ENCODE results near the gene RYR1.
"Not testable (repeated sequence)": the region's sequence is repeated elsewhere in the genome, so short reads cannot be mapped to it uniquely, and the experiment has no call there.

The RYR1 gene

GRCh38 chr19:38395381-38396114 lies 37.9 kb upstream of the RYR1 start:
- peak overlapping the region; percentile 39 for H3K4me3 ChIP-seq (ENCODE audit: low read length)
- DNase-seq (ENCODE audit: low read depth, low spot score) = no peak

- no peak overlapping the region for H3K4me3 ChIP-seq (ENCODE audit: low read length)
- no peak for DNase-seq (ENCODE audit: low read depth, low spot score)
Measured at GRCh38 chr19:38399081-38399480, 34.4 kb upstream of the RYR1 start.

GRCh38 chr19:38399537-38399936 lies 34.0 kb upstream of the RYR1 start:
- H3K4me3 ChIP-seq (ENCODE audit: low read length) = no peak overlapping the region
- no peak for DNase-seq (ENCODE audit: low read depth, low spot score)

GRCh38 chr19:38400361-38400760 lies 33.1 kb upstream of the RYR1 start:
- no peak overlapping the region for H3K4me3 ChIP-seq (ENCODE audit: low read length)
- no peak for DNase-seq (ENCODE audit: low read depth, low spot score)

- no peak for DNase-seq (ENCODE audit: low read depth, low spot score)
- no peak overlapping the region for H3K4me3 ChIP-seq (ENCODE audit: low read length)
Measured at GRCh38 chr19:38401148-38401547, 32.3 kb upstream of the RYR1 start.

- H3K4me3 ChIP-seq (ENCODE audit: low read length) = peak overlapping the region; percentile 54
- DNase-seq (ENCODE audit: low read depth, low spot score) = no peak
Measured at GRCh38 chr19:38402623-38402966, 30.9 kb upstream of the RYR1 start.

- peak within 1 kb of the TSS; percentile 70 for H3K4me3 ChIP-seq (ENCODE audit: low read length)
- DNase-seq (ENCODE audit: low read depth, low spot score) = peak; percentile 94
Measured at GRCh38 chr19:38402967-38403674, 30.4 kb upstream of the RYR1 start, which contains the start of gene FAM98C. Gene FAM98C, plus strand, starts transcription at chr19:38403093. Its CDS starts 61 bp downstream, at chr19:38403154.

GRCh38 chr19:38404858-38405257 lies 28.6 kb upstream of the RYR1 start:
- H3K4me3 ChIP-seq (ENCODE audit: low read length) = no peak overlapping the region
- no peak for DNase-seq (ENCODE audit: low read depth, low spot score)

- no peak for DNase-seq (ENCODE audit: low read depth, low spot score)
- H3K4me3 ChIP-seq (ENCODE audit: low read length) = no peak overlapping the region
Measured at GRCh38 chr19:38405276-38405675, 28.2 kb upstream of the RYR1 start.

- no peak overlapping the region for H3K4me3 ChIP-seq (ENCODE audit: low read length)
- DNase-seq (ENCODE audit: low read depth, low spot score) = no peak
Measured at GRCh38 chr19:38409631-38410133, 23.8 kb upstream of the RYR1 start.

- not testable (repeated sequence) for H3K4me3 ChIP-seq (ENCODE audit: low read length); DNase-seq (ENCODE audit: low read depth, low spot score)
Measured at GRCh38 chr19:38410407-38410806, 23.1 kb upstream of the RYR1 start.

GRCh38 chr19:38411041-38411712 lies 22.3 kb upstream of the RYR1 start:
- H3K4me3 ChIP-seq (ENCODE audit: low read length) = no peak overlapping the region
- DNase-seq (ENCODE audit: low read depth, low spot score) = no peak

- DNase-seq (ENCODE audit: low read depth, low spot score); H3K4me3 ChIP-seq (ENCODE audit: low read length): not testable (repeated sequence)
Measured at GRCh38 chr19:38411898-38412297, 21.6 kb upstream of the RYR1 start.

GRCh38 chr19:38412491-38412890 lies 21.0 kb upstream of the RYR1 start:
- DNase-seq (ENCODE audit: low read depth, low spot score) = no peak
- H3K4me3 ChIP-seq (ENCODE audit: low read length) = no peak overlapping the region

GRCh38 chr19:38412961-38413360 lies 20.5 kb upstream of the RYR1 start:
- H3K4me3 ChIP-seq (ENCODE audit: low read length) = no peak overlapping the region
- DNase-seq (ENCODE audit: low read depth, low spot score) = no peak

- no peak overlapping the region for H3K4me3 ChIP-seq (ENCODE audit: low read length)
- DNase-seq (ENCODE audit: low read depth, low spot score) = no peak
Measured at GRCh38 chr19:38413416-38413815, 20.1 kb upstream of the RYR1 start.

- no peak for DNase-seq (ENCODE audit: low read depth, low spot score)
- H3K4me3 ChIP-seq (ENCODE audit: low read length) = no peak overlapping the region
Measured at GRCh38 chr19:38417146-38417543, 16.3 kb upstream of the RYR1 start.

GRCh38 chr19:38417544-38418506 lies 15.7 kb upstream of the RYR1 start:
- peak overlapping the region; percentile 33 for H3K4me3 ChIP-seq (ENCODE audit: low read length)
- peak; percentile 44 for DNase-seq (ENCODE audit: low read depth, low spot score)

- DNase-seq (ENCODE audit: low read depth, low spot score) = no peak
- H3K4me3 ChIP-seq (ENCODE audit: low read length) = no peak overlapping the region
Measured at GRCh38 chr19:38420935-38421334, 12.6 kb upstream of the RYR1 start.

All from Jurkat, Clone E6-1 (cell line).